COLO668 (cell line): Measurements from ENCODE around the gene RIN3.

ENCODE experiments used
- DNase-seq: peaks from one replicate; lab custom pipeline; 2025; ENCODE audit not compliant: unreplicated experiment; lab: John Stamatoyannopoulos, UW

Gene RIN3

DNA sequence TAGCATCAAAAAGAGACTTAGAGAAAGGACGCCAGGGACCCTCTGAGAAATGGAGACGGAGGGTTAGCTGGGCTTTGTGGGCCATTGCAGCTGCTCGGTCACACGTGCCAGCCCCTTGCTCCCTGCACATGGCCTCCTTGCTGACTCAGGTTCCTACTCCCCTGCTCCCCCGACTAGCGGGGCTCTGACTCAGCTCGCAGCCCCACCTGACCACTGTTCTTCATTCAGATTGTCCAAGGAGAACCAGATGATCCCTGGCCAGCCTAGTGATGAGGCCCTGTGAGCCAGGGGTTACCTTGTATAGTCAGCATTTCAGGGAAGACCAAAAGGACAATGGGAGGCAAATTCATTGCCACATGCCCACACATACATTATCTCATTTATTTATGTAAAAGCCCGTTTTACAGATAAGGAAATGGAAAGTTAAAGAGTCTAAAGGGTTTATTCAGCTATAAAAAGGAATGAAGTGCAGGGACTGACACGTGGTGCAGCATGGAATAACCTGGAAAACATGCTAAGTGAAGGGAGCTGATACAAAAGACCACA is 131.5 kb downstream of the RIN3 start:
- DNase-seq: no peak

DNA sequence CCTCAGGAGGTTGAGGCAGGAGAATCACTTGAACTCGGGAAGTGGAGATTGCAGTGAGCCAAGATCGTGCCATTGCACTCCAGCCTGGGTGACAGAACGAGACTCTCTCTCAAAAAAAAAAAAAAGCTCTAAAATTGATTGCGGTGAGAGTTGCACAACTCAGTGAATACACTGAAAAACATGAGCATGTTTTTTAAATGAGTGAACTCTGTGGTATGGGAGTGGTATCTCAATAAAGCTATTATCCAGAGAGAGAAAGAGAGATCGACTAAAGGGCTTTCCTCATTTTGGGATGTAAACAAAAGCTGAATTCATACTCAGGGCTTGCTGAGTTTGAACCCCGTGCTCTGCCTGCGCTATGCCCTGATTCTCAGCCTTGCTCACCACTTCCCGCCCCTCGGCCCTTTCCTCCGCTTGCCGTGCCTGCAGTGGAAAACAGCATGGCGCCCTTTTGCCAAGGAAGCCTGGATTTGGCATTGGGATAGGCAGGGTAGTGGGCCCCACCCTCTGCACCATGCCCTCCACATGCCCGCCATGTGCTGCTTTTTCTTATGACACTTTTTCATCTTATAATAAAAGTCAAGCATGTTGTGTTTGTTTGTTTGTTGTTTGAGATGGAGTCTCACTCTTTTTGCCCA is 132.4 kb downstream of the RIN3 start:
- DNase-seq: no peak

DNA sequence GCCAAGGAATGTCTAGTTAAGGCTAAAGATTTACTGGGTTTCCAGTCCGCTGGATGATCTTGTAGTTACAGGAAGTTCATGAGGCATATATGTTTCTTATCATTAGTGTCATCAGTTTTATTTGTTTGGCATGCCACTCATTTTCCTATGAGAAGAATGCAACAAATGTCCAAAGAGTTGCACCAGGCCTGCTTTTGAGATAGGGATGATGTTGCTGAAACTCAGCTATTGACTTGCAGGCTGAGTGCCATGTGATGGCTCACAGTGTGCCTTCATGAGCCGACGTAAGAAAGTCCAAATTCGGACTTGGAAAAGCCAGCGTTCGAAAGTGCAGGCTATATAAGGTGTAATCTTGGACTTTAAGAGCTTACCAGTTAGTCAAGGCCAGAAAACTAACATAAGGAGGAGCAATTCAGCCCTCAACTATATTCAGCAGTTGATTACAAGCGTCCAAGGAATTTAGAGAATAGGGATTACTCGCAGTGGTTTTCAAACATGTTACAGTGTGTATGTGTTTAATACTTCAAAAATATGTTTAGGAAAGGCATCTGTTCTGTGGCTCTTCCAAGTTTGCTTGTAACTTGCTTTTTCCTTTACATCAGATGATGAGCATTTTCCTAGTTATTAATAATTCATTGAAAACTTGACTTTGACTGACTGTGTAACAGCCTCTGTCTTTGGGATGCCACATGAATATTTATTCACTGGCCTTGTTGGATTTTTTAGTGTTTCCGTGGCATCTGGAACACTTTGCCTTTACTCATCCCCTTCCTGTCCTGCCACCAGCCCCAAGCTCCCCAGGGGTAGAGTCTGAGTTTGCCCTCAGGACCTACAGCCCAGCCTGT is 133.6 kb downstream of the RIN3 start:
- no peak for DNase-seq

DNA sequence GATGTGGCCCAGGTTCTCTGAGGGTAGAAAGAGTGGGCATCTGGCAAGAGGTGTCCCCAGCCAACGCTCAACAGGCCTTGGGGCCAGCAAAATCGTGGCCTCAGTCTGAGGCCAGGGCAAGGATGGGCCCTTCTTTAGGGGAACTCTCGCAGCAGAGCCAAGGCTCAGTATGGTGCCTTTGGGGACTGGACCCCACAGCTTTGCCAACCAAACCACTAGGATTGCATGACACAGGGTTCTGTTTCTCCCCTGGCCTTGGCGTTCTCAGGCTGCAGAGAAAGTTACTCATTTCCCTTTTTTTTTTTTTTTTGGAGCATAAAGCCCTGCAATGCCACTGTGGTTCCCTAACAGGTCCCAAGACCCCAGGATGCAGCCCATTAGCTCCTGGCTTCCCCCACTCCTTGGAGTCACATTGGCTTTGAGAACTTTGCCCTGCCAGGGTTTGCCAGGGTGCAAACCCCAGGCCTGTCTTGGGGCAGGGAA is 134.3 kb downstream of the RIN3 start:
- DNase-seq: no peak

DNA sequence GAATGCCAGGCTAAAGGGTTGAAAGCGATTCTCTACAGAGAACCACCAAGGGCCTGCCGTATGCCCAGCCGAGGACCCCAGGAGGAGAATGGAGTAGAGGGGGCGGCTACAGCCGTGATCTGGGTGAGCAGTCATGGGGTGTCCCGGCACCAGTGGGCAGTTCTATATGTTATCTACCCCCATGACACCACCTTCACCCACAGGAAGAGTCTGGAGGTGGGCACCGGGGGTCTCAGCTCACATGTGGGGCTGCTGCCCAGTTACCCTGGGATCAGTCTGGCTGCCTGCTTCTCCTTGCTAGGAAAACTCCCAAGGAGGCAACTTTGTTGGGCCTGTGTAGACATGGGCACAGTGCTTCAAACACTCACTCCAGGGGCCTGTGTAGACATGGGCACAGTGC is 135.5 kb downstream of the RIN3 start:
- no peak for DNase-seq

DNA sequence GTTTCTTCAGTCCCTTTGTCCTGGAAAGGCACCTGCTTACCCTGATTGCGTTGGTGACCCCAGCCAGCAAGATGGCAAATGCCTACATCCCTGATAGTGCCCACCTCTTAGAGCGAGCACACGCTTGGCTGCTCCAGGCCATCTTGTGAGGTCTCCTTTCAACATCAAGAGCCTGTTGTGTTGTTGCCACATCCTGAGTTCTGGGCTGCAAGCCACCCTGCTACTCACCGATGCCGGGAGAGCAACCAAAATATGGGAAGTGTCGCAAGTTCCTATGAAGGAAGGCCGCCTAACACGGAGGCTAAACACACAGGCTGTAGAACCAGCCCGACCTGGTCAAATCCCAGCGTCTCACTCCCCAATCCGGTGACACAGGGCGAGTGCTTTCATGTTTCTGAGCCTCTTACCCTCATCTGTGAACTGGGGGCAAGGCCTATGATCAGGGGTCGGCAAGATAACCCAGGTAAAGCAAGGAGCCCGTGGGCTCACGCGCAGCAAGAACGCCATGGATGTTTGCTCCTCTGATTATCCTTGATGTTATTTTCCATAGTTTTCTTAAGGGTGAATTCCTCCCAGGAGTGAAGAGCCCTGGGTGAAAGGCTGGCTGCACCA is 136.5 kb downstream of the RIN3 start:
- no peak for DNase-seq

DNA sequence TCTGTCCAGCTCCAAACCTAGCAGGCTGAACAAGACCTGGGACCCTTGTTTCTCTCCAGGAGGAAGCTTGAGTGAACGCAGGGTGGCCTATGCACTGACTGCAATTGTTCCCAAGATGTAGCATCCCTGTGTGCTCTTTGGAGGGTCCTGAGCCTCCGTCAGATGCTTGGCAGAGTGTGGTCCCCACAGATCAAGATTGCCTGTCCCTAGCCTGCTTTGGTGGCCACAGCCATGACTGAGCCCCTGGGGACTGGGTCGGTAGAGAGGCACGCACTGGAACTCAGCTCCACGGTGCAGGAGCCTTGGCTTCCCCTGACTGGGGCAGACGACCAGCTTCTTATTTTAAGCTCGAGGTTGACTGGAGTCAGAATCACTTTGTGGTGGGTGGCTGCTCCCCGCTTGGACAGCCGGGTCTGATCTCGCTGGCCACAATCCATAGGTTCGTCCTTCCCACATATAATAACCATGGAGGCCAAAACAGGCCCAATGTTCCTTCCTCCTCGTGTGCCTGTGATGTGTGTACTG is 137.1 kb downstream of the RIN3 start:
- no peak for DNase-seq

DNA sequence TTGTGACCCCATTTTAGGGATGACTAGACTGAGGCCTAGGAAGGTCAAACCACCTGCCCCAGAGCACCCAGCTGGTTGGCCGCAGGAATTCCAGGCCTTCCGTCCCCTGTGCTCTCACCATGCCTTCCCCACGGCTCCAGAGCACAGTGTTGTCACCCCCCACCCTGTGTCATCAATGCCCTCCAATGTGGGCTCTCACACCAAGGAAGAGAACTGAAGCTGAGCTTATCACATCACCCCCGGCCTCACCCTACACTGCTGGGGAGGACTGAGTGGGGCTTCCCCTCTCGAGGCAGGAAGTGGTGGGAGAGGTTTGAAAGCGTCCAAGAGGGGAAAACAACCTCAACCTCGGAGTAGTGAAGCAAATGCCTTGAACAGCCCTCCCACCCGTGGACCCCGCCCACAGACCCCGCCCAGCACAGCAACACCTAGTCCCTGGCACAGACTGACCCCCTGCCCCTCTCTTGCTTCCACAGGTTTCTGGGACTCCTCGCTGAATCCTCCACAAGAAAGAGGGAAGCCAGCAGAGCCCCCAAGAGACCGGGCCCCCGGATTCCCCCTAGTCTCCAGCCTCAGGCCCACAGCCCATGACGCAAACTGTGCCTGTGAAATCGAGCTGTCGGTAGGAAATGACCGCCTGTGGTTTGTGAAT is 137.7 kb downstream of the RIN3 start:
- DNase-seq: no peak

DNA sequence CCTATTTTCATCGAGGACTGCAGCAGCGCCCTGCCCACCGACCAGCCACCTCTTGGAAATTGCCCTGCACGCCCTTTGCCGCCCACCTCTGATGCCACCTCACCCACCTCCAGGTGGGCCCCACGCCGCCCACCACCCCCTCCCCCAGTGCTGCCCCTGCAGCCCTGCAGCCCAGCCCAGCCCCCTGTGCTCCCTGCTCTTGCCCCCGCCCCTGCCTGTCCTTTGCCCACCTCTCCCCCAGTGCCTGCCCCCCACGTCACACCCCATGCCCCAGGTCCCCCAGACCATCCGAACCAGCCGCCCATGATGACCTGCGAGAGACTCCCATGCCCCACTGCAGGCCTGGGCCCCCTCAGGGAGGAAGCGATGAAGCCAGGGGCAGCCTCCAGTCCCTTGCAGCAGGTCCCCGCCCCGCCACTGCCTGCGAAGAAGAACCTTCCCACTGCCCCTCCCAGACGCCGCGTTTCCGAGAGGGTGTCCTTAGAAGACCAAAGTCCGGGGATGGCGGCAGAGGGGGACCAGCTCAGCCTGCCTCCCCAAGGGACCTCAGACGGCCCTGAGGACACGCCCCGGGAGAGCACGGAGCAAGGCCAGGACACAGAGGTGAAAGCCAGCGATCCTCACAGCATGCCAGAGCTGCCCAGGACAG is 138.3 kb downstream of the RIN3 start:
- no peak for DNase-seq

DNA sequence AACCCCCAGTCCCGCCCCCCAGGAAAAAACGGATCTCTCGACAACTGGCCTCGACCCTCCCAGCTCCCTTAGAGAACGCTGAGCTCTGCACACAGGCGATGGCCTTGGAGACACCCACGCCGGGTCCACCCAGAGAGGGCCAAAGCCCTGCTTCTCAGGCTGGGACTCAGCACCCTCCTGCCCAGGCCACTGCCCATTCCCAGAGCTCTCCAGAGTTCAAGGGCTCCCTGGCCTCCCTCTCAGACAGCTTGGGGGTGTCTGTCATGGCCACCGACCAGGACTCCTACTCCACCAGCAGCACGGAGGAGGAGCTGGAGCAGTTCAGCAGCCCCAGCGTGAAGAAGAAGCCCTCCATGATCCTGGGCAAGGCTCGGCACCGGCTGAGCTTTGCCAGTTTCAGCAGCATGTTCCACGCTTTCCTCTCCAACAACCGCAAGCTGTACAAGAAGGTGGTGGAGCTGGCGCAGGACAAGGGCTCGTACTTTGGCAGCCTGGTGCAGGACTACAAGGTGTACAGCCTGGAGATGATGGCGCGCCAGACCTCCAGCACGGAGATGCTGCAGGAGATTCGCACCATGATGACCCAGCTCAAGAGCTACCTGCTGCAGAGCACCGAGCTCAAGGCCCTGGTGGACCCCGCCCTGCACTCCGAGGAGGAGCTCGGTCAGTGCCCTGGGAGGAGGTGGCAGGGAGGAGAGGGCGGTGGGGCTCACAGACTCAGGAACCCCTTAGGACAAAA is 139.0 kb downstream of the RIN3 start:
- DNase-seq: no peak

DNA sequence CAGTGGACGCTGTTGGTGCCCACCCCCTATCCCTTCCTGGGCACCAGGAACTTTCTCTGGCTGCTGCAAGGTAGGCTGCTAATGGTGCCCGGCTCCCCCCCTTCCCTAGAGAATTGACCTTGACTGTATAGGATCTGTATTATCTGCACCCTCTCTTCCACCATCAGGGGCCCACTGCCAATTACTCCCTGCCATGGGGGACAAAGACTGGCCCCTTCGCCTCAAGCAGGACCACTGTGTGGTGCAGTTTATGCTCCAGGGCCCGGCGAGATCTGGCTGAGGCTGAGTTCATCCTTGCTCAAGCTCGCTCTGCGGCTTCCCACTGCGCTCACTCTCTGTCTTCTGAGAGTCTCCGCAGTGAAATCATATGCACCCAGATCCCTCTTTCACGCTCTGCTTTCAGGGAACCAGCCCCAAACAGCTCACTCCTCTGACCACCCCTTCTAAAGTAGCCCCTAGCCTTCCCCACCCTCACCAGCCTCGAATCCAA is 139.6 kb downstream of the RIN3 start:
- no peak for DNase-seq

DNA sequence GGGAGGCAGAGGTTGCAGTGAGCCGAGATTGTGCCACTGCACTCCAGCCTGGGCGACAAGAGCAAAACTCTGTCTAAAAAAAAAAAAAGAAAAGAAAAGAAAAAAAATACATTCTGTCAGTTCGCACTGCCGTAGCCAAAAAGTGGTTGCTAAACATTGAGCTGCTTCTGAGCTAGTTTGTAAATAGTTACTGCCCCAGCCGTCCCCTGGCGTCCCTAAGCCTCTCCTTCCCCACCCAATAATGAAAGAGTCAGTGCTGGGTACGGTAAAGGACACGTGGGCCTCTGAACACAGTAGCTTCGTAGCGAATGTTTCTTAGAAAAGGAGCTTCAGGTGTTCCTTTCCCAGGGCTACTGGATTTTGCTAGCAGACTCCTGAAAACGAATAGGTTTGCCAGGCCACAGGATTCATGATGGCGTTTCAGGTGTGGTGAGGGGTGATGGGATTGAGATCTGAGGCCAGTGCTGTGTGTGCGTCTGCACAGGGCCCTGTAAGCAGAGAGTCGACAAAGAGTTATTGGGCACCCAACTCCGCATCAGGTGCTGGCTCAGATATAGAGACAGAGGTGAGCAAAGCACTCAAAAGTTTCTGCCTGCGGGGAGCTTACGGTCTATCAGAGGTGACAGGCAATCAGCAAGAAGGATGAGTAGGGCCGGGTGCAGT is 140.8 kb downstream of the RIN3 start:
- DNase-seq: no peak

DNA sequence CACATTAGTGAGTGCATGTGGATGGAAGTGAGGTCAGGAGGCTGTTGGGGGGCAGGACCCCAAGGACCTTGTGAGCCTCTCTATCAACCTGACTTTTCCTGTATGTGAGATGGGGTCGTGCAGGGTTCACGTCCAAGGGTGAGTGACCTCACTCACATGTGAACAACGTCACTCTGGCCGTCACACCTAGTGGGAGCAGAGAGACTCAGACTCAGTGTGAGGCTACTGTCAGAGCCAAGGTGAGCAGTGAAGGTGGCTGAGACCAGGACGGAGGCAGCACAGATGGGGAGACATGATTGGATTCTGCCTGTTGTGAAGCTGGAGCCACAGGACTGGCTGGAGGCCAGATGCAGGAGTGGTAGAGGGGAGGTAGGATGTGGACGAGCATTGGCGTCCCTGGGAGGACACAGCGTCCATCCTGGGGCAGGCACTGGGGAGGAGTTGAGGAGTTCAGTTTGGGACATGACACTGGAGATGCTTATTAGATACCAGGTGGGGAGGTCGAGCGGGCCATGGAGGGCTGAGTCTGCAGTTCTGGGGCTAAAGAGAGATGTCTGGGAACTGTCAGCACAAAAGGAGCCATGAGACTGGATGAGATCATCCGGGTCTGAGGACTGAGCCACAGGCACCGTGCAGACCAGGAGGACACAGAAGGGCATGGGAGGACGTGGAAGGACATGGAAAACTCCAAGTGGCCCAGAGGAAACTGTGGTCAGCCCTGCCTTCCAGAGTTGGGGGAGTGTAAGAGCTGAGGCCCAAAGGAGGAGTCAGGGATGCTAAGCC is 142.0 kb downstream of the RIN3 start:
- no peak for DNase-seq

DNA sequence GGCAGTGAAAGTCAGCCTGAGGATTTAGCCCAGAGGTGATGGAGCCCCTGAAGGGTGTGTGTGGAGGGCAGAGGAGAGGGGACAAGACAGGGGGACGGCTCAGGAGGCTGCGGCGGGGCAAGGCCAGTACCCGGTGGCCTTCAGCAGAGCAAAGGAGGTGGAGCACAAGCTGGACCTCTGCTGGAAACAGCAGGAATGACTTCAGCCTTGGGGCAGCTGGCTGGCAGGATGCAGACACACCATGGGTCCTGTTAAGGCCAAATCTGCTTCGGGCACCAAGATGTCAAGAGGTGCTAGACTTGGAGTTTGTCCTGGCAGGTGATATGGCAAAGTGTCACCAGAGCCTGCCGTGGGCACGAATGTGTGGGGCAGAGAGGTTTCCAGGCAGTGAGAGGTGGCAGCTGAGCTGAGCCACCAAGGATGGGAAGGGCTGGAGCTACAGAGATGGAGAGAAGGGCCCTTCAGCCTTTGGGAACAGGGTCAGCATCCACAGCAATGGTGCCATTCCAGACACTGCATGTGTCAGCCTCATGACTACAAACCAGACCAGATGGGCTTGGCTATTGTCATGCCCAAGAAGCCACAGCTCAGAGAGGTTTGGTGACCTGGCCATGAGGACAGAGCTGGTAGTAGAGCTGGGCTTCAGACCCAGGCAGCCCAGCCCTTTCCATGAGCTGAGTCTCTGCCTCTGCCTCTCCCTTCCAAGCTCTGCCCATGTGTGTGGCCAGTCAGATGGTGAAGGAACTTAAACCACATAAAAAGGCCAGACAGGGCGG is 142.9 kb downstream of the RIN3 start:
- DNase-seq: no peak

DNA sequence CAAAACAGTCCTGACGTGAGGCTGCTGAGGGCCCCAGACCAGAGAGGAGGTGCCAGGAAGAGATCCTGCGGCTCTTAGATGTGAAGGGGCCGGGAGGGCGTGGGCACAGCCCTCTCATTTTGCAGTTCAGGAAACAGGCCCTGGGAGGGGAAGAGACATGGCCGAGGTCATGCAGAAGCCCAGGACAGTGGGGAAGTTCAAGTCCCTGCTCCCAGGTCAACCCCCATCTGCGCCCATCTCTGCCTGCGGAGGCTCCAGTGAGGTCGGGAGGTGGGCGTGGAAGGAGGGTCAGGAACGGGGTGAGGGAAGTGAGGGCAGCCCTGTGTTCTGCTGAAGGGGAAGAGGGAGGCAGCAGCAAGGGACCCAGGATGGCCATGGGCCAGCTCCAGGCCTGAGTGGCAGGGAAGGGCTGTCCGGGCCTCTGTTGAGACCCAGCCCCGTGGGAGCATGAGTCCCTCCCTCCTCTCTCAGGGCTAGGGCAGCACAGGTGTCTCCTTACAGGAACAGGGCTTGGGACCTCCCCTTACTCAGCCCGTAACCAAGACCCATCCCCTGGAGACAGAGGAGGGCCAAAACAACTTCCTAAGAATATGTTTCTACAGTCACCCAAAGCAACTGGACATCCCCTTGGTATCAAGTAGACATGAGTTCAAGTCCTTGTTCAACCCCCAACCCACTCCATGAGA is 144.0 kb downstream of the RIN3 start:
- no peak for DNase-seq

DNA sequence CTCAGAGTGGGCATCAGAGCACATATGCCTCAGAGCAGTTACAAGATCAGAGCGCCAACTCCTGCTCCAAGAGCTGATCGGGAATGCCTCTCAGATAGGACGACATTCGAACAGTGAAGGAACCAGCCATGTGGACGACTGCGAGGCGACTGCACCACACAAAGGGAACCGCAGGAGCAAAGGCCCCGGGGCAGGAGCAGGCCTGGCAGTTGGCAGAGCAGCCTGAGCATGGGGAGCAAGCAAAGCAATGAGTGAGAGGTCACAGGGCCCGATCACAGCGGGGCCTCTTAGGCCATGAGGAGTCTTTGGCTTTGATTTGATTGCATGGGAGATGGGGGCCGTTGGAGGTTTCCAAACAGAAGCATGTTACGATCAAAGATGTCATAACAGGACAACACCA is 144.6 kb downstream of the RIN3 start:
- no peak for DNase-seq

DNA sequence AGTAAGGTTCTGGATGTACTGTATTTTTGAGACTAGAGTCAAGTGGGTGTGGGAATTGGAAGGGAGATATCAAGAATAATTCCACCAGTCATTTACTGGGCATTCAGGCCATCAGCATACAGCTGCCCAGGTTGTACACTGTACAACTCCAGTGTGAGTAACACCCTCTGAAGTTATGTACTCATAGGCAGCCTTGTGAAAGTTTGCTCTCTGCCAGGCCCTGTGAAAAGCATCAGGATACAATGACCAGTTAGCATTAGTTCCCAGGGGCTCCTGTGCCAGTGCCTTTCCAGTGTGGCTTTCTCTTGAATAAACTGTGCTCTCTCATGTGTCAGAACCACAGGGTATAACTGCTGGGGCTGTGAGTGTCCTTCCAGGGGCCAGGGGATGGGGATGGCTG is 145.1 kb downstream of the RIN3 start:
- DNase-seq: no peak
